GM19035 (cell line): Measurements from ENCODE around the gene SFMBT2.
A peak's percentile ranks its signal among the peaks of the same experiment; 100 is the strongest.

ENCODE experiments used
- ATAC-seq: cut with Tn5 transposase; IDR thresholded peaks from one replicate; pipeline ENCODE4 v1.9.1; 2021; ENCODE audit not compliant: unreplicated experiment

The SFMBT2 gene

DNA sequence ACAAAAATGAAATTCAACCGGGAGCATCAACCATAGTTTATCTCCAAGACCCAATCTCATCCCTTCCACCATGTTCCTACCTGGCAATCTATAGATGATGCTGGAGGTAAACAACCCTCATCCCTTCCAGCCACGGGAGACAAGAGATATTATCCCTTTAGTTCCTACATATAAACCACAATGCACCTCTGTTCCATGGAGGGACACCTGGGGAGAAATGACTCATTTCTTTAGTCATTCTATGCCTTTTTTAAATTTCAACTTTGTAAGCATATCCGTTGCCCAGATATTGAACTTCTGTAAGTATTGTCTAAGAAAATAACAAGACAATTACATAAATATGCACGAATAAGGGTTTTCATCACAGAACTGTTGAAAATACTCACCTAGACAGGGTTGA, 15.5 kb upstream of the SFMBT2 start:
- no peak for ATAC-seq

DNA sequence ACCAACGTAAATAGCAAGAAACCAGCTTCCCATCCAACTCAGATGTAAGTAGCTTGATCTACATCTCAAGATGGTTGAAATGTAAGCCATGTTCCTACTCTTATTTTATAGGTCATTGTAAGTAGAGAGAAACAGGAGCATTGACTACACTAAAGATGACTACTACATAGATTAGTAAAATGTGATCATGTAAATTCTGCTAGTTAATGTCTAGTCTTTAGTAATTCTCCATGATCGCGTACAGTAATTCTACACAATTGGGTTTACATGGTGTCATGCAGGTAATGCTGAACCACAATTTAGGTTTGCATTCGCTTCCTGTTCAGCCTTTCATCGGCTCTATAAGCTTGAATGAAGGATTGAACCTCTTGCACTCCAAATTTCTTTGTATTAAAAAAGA, 14.9 kb upstream of the SFMBT2 start:
- ATAC-seq, result no peak

DNA sequence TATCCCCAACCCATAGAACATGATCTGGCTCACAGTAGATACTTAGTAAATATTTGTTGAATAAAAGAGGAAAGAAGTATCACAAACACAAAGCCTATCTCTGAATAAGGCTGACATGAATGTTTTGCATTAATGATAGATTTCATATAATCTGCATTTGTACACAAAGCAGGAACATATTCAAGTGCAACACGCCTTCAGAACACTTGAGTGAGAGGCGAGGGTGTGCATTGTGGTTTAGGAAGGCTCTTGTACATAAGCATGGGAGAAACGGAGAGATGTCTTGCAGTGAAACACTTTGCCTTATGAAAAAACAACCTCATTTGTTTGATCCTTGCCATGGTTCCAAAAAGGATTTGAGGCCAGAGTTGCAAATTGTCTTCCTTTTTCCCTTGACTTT, 14.1 kb upstream of the SFMBT2 start:
- no peak for ATAC-seq

DNA sequence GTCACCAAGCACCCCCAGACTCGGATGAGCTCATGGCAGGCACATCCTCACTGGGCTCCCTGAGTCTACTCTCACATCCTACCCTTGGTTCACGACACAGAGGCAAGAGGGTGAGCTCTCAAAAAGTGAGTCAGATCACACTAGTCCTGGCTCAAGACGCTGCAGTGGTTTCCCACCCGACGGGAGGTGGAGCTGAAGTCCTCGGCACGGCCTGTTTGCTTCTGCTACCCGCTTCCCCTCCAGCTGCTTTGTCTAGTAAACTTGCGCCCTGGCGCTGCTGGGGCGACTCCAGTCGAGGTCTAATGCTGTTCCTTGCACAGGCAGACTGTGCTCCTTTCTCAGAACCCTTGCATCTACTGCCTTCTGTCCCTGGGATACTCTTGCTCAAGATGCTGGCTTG, 13.5 kb upstream of the SFMBT2 start:
- ATAC-seq, result no peak

DNA sequence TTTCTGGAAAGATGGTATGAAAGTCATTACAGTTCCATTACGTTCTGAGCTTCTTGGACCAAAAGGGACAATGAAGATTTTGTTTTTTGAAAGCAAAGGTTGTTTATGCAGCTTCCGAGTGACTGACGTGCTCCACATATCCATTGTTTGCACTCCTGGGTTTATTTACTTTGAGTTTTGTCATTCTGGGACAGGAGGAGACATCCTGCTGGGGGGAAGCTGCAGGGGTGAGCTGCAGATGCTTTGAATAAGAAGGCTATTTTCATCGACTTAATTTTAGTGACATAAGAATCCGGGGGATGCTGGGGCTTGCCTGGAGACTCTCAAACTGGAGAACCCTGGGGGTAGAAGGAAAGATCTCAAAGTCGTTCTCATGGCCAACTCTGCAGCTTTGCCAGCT, 12.7 kb upstream of the SFMBT2 start:
- ATAC-seq, result no peak

DNA sequence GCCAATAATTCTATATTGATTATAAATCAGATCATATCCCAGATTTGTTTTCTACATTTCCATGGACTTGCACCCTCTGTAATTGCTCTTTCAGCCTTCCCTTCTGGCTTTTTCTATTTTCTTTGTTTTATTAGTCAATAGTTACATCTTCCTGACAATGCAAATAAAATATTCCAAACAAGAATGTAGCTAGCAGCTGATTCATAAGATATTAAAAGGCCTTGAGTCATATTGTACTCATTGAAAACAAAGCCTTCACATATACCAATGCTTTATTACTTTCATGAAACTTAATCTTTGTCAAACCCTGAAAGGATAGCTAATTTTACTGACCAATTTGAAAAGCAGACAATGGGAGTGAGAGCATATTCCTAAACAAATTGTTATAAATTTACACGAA, 10.7 kb upstream of the SFMBT2 start:
- ATAC-seq, result no peak

DNA sequence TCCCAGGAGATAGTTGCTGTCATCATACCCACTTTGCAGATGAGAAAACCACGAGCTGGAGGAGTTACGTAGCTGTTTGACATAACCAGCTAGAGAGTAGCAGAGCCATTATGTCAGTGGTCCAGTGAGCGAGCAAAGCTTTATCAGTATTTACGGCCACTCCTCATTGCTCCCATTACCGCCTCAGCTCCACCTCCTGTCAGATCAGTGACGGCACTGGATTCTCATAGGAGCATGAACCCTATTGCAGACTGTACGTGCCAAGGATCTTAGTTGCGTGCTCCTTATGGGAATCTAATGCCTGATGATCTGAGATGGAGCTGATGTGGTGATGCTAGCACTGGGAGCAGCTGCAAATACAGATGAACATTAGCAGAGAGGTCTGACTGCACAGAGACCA, 9.2 kb upstream of the SFMBT2 start:
- ATAC-seq, result no peak

DNA sequence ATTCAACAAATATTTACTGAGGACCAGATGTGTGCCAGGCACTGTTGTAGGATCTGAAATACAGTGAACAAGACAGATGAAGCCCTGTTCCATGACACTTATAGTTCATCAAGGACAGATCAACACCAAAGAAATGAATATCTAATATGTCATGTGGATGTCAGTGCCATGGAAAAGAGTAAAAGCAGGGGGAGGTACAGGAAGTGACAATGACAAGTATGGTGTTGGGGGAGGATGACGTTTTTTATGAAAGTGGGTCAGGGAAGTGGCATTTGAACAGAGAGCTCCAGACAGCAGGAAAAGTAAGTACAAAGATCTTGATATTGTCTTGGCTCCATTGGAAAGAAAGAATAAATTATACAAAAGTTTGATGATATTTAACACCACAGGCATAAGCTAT, 7.0 kb upstream of the SFMBT2 start:
- no peak for ATAC-seq

DNA sequence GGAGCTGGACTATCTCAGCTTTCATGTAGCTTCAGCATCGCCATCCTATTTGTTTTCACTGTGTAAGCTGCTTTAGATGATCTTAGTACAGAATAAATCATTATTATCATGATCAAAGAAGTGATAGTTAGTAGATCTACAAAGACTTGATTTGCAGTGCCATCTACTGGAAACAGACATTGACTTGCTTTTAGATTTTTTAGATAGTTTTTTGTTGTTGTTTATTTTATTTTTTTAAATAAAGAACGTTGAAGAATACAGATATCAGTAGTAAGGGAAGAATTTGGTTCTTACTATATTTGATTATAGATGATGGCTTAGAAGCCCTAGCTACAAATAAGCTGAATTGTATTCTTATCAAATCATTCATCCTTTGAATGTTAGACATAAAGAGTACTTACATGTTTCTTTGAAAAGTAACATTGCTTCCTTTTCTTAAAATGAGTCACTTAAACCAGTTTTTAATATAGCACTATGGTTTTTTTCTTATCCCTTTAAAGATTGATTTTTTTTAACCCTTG, 6.3 kb upstream of the SFMBT2 start:
- ATAC-seq, result no peak

DNA sequence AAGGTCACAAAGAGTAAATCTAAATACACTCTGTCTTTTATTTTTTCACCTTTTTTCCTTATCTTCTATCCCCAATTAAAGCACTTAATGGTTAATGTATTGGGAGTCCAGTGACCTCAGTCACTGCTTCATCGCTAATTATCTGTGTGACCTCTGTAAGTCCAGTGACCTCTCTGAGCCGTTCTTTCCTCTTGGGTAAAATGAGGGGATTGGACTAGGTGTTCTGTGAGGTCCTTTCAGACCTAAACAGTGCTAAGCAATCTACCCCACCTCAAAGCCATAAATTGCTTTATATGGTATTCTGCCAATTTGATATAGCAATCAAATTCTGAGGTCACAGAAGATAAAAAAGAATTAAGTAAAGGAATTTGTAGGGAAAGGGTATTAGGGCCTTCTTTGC, 3.9 kb upstream of the SFMBT2 start:
- ATAC-seq, result no peak

DNA sequence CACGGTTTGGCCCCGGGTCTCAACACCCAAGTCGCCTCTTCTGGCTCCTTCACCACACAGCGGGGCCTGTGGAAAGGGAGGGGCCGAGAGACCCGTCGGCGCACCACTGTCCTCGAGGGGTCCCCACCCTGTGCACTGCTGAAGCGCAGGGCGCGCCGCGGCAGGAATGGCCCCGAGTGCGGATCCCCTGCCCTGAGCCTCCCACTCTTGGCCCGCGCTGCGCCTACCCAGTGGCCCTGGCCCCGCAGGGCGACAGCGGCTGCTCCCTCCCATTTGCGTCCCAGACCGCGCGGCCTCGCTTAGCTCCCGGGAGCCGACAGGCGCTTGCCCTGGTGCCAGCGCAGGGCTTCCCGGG, 2.1 kb upstream of the SFMBT2 start:
- no peak for ATAC-seq

DNA sequence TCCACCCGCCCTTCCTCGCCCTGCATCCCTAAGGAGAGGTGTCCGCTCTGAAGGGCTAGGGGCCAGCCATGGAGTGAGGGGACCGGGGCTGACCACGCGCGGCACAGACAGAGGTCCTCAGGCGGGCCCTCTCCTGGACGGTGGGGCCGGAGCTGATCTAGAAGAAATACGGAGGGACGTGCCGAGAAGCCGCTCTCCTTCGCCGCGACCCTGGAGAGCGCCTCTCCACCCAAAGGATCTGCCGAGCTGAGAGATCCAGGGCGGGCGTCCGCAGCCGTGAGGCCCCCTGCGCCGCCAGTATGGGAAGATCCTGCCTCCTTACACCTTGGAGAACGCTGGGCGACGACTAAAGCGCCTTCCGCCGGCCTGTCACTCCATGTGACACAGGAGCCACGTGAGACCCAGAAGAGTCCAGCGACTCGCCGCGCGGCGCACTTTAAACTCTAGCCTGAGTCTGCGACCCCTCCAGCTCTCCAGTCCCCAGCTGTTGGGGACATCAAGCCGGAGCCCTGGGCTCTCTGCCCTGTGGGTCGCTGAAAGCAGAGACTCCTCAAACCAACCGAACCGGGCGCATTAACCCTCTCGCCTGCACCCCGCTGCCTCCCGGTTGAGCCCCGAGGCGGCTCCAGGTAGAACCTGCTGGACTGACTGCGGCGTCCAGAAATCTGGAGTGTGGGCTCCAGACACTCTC, 1.5 kb upstream of the SFMBT2 start:
- ATAC-seq, result no peak

DNA sequence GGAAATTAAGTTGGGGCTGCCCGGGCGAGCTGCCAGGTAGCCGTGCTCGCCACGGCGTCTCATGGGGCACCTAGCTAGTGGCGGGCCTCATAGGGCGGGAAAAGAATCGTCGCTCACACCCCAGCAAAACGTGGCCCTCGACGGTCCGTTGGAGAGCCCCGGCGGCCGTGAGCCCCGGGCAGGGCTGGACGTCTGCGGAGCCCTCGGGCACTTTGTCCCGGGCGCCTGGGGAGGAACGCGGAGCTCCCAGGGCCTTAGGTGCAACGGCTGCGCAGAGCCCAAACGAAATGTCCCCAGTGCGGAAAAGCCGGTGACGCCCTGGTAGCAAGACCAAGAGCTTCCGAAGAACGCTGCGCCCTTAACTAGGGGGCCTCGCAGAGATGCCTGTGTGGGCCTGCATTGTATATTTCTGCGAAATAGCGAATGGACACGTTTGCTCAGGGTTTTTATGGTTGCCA, 866 bp upstream of the SFMBT2 start:
- ATAC-seq, result no peak

DNA sequence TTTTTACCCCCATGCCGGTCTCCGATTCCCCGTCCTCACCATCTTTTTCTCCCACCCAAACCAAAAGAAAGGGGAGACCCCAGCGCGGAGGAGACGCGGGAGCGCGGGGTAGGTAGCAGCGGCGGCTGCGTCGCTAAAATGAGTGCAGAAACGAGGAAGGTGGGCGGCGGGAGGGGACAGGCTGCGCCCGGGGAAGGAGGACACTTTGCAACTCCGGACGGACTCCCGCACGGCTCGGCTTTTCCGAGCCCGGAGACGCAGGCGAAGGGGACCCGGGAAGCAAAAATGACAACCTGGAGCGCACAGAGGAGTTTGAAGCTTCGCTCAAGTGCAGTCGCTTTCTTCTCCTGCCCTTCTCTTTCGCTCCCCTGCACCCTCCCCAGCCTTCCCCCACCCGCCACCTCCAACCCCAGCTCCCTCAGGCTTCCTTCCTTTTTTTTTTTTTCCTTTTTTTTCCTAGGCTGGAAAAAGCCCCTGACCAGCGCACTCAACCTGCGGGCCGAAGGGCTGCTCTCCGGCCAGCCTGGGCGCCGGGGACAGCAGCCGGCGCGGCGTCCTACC, 453 bp downstream of the SFMBT2 start:
- no peak for ATAC-seq

DNA sequence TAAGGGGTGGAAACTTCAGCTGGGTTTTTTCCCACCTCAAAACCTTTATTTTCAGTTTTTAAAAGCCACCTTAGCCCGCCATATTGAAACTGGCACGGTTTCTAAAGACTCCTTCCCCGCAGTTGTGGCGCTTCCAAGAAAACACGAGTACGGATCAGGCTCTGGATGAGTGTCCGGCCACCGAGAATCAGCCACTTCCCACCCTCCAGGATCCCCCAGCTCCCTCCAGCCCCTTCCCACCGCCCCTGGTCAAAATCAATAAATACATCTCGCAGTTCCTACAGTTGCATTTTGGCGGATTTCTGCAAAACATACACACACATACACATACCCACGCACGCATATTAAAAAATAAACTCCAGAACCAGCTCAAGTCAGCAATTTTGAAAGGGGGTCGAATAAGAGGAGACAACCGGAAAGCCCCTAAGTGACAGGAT, 1.1 kb downstream of the SFMBT2 start:
- ATAC-seq, result no peak

DNA sequence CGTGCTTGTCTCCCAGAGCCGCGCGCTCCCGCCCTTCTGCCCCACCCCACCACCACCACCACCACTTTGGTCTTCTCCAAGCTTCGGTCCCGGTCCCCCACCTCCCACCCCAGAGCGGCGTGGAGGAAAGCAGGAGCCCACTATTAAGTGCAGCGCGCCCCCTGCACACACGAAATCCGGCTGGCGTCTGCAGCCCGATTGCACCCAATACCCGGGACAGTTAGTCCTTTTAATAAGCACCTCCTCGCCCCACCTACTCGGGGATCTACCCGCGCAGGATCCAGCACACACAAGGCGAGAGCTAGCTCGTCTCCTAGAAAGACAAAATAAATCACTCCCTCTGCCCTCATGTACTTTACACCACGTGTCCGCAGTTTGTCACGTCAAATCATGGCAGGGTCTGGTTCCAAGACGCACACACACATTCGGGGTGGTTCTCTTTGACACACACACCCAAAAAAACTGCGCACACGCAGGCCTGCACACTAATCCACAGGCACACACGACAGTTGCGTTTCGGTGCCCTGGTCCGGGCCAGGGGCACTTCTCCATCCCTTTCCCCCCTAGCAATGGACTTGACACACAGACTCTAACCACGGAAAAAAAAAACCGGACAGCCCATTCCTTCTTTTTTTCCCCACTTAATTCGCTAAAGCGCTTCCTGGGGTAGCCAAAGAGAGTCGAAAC, 1.6 kb downstream of the SFMBT2 start:
- ATAC-seq, result no peak

DNA sequence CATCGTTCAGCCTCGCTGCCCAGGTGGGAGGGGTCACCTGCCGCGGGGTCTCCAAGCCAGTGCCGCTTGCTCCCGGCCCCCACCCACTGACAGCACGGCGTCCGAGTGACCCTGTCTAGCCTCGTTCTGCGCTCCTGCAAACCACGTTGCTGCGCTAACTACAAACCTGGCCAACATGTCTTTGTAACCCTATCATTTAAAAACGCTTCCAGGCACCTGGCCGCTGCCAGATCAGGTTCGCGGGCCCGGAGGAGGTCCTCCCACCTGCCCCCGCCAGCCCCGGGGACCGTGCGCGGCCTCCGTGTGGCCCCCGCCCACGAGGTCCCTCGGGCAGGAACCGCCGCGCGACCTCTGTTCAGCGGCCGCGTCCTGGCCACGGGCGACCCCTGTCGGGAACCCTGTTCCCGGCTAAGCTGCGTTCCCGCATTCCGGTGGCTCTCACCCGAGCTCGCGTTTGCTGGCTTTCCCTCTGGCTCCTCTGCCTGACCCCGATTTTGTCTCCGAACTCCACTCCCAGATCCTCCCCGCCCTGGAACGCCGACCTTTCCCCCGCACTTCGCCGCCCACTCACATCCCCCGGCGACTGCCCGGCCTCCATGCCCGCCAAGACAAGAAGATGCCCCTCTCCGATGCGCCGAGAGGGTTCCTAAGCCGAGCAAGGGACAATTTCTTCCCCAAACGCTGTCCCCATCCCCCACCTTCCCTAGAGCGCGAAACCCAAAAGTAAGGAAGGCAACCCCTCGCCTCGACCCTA, 2.4 kb downstream of the SFMBT2 start:
- ATAC-seq, result peak; percentile 29

DNA sequence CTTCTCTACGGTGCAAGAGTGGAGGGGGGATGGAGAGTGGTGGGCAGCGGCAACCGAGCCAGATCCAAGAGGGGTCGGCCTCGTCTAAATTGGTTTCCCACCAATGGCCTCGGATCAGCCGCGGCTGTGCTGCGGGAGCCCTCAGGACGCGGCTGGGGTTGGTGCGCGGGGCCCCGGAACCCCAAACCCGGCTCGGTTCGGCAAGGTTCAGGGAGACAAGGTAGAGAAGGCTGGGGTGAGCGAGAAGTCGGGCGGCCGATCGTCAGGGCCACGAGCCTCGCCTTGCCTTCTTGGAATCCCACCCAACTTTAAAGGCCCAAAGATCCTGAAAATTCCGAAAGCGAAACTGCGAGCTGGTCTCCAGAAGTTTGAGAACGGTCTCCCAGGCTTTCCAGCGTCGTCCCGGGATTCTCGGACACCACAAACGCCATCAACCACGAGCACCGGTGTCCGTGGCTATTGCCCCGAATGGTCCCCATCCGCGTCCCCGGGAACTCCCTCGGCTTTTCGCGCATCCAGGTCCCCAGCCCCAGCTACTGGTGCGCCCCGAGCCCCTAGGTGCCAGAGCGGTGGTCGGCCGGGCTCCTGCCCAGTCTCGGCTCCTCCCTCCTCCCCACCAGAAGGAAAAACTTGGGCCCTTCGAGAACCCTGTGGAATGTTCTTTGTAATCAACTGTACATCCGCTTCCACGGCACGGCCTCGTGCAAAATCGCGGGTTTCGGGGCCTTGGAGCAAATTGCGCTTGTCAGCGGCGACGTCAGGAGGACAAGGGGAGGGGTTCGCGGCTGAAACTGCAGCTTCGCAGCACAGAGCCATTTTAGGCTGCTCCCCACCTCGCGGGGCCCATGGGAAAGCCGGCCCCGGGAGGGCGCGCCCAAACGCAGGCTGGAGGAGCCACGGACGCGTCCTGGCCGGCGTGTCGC, 3.2 kb downstream of the SFMBT2 start:
- peak; percentile 2 for ATAC-seq

DNA sequence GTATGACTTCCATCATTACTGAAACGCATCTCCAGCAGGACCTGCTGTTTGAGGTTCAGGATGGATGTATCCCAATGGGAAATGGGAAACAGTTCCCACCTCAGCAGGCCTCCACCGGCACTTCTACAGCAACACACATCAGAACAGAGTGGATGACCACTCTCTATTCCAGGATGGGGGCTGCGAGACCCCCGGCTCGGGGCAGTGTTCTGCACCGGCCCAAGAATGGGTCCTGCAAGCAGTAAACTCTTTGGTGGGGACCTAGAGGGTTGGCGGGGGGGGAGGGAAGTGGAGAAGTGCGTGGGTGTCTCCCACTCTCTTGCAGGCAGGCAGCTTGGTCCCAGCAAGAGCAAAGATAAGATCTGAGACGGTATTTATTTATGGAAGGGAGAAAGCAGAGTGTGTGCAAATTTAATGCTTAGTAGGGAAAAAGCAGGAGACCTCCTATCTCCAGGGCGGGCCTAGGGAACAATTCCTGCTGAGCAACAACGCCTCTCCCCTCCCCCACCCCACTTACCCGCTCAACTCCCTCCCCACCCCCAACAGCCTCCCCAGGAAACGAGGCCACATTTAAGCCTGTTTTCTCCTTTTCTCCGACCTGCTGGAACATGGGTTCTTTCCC, 4.0 kb downstream of the SFMBT2 start:
- no peak for ATAC-seq

DNA sequence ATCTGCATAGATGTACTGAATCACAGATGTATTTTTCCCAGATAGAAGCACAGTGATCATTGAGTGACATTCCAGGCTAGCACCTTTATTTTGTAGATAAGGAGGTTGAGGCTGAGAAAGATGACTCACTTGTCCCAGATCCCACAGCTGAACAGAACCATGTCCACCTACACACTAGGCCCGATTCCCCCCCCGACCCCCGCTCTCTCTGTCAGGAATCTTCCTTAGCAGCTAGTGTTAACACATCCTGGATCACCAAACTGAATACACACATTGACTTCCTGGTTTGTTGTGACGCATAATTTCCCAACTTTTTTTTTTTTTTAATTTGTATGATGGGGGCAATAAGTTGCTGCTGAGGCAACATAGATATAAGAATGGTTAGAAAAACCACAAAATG, 5.2 kb downstream of the SFMBT2 start:
- ATAC-seq, result no peak
